ENCODE data around the gene AFMID.

AFMID gene

DNA sequence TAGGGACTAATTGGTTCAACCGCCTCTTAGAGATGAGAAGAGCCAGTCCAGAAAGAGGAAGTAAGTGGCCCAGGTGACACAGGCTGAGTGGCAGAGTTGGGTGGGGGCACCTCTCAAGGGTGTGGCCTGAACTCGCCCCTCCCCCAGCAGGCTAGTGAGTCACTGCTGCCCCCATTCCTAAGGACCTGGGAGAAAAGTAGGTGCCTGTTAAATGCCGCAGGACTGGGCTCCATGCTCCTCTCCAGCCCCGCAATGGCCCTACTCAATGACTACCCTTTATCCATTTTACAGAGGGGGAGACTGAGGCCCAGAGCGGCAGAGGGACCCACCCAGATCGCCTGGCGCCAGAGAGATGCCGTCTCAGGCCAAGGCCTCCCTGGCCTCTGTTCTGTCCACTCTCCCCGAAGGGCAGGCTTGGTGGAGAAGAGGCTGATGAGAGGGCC is 52.3 kb downstream of the AFMID start:
- Histone ChIP-seq H3K9me2 (replicated peaks; ENCODE audit: low read depth, low read length) (no peaks in the 10 kb centered on the region), H3K79me2 (ENCODE audit: insufficient read depth, low read length) (no peaks in the 10 kb centered on the region), H3K27me3 (ENCODE audit: insufficient read depth, low read length, poor library complexity, severe bottlenecking) (no peaks in the 10 kb centered on the region), H3K9me3 (ENCODE audit: insufficient read depth, low read depth, low read length) (no peaks in the 10 kb centered on the region), H3K4me1 (ENCODE audit: insufficient read depth, low read length, poor library complexity, severe bottlenecking) (peaks cover 15% of the 10 kb centered on the region), H3K4me2 (ENCODE audit: low read depth, low read length, poor library complexity, severe bottlenecking) (no peak overlapping the region), H2AFZ (ENCODE audit: low read length) (no peak overlapping the region), H3K9ac (ENCODE audit: low read depth, low read length, poor library complexity, severe bottlenecking) (no peak overlapping the region), H3K36me3 (ENCODE audit: insufficient read depth, low read length) (no peaks in the 10 kb centered on the region), H3F3A (ENCODE audit: low read depth) (no peaks in the 10 kb centered on the region), H4K20me1 (ENCODE audit: insufficient read depth, low read length, poor library complexity, severe bottlenecking) (no peaks in the 10 kb centered on the region), H3K4me3 (ENCODE audit: low read length, poor library complexity, severe bottlenecking) (no peak overlapping the region)
- TF ChIP-seq EZH2phosphoT487 (IDR thresholded peaks at IDR 0.05; ENCODE audit: borderline replicate concordance), result no peak
- TF ChIP-seq, protein P1, sequence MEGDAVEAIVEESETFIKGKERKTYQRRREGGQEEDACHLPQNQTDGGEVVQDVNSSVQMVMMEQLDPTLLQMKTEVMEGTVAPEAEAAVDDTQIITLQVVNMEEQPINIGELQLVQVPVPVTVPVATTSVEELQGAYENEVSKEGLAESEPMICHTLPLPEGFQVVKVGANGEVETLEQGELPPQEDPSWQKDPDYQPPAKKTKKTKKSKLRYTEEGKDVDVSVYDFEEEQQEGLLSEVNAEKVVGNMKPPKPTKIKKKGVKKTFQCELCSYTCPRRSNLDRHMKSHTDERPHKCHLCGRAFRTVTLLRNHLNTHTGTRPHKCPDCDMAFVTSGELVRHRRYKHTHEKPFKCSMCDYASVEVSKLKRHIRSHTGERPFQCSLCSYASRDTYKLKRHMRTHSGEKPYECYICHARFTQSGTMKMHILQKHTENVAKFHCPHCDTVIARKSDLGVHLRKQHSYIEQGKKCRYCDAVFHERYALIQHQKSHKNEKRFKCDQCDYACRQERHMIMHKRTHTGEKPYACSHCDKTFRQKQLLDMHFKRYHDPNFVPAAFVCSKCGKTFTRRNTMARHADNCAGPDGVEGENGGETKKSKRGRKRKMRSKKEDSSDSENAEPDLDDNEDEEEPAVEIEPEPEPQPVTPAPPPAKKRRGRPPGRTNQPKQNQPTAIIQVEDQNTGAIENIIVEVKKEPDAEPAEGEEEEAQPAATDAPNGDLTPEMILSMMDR (conservative IDR thresholded peaks at IDR 0.05; ENCODE audit: low read length), result no peak

DNA sequence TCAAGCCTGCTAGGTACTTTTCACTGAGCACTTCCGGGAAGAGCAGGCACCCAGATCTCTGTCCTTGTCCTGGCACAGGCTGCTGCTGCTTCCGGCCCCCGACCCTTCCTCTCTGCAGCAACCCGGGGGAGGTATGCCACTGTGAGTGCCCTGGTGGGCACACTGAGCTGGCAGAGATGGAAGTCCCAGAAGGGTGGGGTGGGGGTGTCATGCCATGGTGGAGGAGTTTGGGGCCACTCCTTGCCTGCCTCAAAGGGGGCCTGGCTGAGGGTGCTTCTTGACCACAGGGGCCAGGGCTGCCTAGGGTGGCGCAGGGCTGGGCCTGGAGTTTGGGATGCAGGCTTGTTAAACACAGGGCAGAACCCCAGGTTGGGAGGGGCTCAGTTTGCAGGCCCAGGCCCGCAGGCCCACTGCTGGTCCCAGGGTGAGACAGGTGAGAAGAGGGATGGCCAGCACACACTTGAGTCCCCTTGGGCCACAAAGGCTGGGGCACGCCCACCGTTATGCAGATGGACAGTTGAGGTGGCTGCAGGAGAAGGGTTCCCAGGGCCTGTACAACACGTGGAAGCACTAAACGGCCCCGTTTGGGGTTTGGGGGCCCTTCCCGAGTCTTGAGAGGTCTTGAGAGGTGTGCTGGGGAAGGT is 53.0 kb downstream of the AFMID start:
- TF ChIP-seq, protein P1 (conservative IDR thresholded peaks at IDR 0.05; ENCODE audit: low read length), result no peak
- no peak for TF ChIP-seq EZH2phosphoT487 (IDR thresholded peaks at IDR 0.05; ENCODE audit: borderline replicate concordance)
- no peak overlapping the region for H2AFZ ChIP-seq (ENCODE audit: low read length)
- no peaks in the 10 kb centered on the region for H4K20me1 ChIP-seq (ENCODE audit: insufficient read depth, low read length, poor library complexity, severe bottlenecking)
- H3K4me3 ChIP-seq (ENCODE audit: low read length, poor library complexity, severe bottlenecking), result no peak overlapping the region
- H3K4me1 ChIP-seq (ENCODE audit: insufficient read depth, low read length, poor library complexity, severe bottlenecking), result peaks cover 15% of the 10 kb centered on the region
- H3K27me3 ChIP-seq (ENCODE audit: insufficient read depth, low read length, poor library complexity, severe bottlenecking), result no peaks in the 10 kb centered on the region
- H3K4me2 ChIP-seq (ENCODE audit: low read depth, low read length, poor library complexity, severe bottlenecking), result no peak overlapping the region
- no peaks in the 10 kb centered on the region for H3K36me3 ChIP-seq (ENCODE audit: insufficient read depth, low read length)
- no peaks in the 10 kb centered on the region for H3K9me2 ChIP-seq (replicated peaks; ENCODE audit: low read depth, low read length)
- no peaks in the 10 kb centered on the region for H3K9me3 ChIP-seq (ENCODE audit: insufficient read depth, low read depth, low read length)
- no peaks in the 10 kb centered on the region for H3F3A ChIP-seq (ENCODE audit: low read depth)
- no peak overlapping the region for H3K9ac ChIP-seq (ENCODE audit: low read depth, low read length, poor library complexity, severe bottlenecking)
- H3K79me2 ChIP-seq (ENCODE audit: insufficient read depth, low read length), result no peaks in the 10 kb centered on the region

DNA sequence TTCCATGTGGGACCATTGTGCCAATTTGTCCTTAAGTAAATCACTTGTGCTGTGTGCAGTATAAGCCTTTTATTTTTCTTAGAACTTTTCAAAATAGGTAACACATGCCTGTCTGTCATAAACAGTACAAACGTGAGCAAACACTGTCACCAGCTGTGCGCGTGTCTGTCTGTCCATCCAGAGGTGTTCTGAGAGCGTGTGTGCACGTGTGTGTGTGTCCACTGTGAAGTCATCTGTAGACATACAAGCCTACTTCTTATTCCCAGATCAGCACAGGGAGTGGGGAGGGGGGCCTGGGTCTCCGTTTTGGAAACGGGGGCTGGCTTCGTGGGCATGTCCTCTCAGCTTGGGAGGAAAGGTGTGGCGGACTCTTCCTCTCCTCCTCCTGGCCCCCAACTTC is 53.7 kb downstream of the AFMID start:
- no peak overlapping the region for H3K4me3 ChIP-seq (ENCODE audit: low read length, poor library complexity, severe bottlenecking)
- H3K9me3 ChIP-seq (ENCODE audit: insufficient read depth, low read depth, low read length), result no peaks in the 10 kb centered on the region
- no peak overlapping the region for H3K9ac ChIP-seq (ENCODE audit: low read depth, low read length, poor library complexity, severe bottlenecking)
- H3K36me3 ChIP-seq (ENCODE audit: insufficient read depth, low read length), result no peaks in the 10 kb centered on the region
- no peak overlapping the region for H3K4me2 ChIP-seq (ENCODE audit: low read depth, low read length, poor library complexity, severe bottlenecking)
- H3K79me2 ChIP-seq (ENCODE audit: insufficient read depth, low read length), result no peaks in the 10 kb centered on the region
- no peaks in the 10 kb centered on the region for H3F3A ChIP-seq (ENCODE audit: low read depth)
- H3K9me2 ChIP-seq (replicated peaks; ENCODE audit: low read depth, low read length), result no peaks in the 10 kb centered on the region
- no peak for TF ChIP-seq EZH2phosphoT487 (IDR thresholded peaks at IDR 0.05; ENCODE audit: borderline replicate concordance)
- TF ChIP-seq, protein P1 (conservative IDR thresholded peaks at IDR 0.05; ENCODE audit: low read length), result no peak
- no peaks in the 10 kb centered on the region for H3K27me3 ChIP-seq (ENCODE audit: insufficient read depth, low read length, poor library complexity, severe bottlenecking)
- H2AFZ ChIP-seq (ENCODE audit: low read length), result peak overlapping the region; percentile 35; the same call in 1 of the 2 replicates
- H4K20me1 ChIP-seq (ENCODE audit: insufficient read depth, low read length, poor library complexity, severe bottlenecking), result no peaks in the 10 kb centered on the region
- H3K4me1 ChIP-seq (ENCODE audit: insufficient read depth, low read length, poor library complexity, severe bottlenecking), result peaks cover 15% of the 10 kb centered on the region
